Measurements from ENCODE around the gene ZDHHC9.

ZDHHC9 gene

DNA sequence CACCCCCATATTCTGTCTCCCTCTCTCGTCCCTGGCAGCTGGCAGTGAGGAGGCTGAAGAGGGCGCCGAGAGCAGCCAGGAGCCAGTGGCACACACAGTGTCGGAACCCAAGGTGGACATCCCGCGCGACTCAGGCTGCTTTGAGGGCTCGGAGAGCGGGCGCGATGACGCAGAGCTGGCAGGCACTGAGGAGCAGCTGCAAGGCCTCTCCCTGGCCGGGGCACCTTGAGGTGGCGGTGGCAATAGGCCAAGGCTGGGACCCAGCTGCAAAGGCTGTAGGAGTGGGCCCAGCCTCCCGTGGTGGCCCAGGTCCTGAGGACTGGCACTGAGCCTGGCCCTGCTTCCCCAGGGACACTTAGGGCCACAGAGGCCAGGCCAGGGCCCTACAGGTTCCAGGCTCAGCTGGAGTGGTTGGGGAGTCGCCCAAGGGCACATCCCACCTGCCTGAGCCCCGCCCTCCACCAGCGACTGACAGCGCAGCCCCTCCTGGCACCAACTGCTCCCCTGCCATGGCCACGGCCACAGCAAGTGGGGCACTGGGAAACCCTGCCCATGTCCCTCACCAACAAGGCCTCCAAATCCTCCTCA lies 50.0 kb downstream of the ZDHHC9 start:
- no peak overlapping the region for H2AFZ ChIP-seq
- no peaks in the 10 kb centered on the region for H3K9me3 ChIP-seq (ENCODE audit: control insufficient read depth, low read length)
- H3K36me3 ChIP-seq (ENCODE audit: control insufficient read depth, insufficient read depth, low read length), result no peaks in the 10 kb centered on the region
- H3K27ac ChIP-seq, result no peak overlapping the region
- no peaks in the 10 kb centered on the region for H3K79me2 ChIP-seq
- no peaks in the 10 kb centered on the region for H3K27me3 ChIP-seq (ENCODE audit: control insufficient read depth, insufficient read depth, low read length)
- no peak overlapping the region for H3K4me3 ChIP-seq (ENCODE audit: low read depth, low read length)
- H3K4me2 ChIP-seq (ENCODE audit: low read length), result no peak overlapping the region
- H3K4me1 ChIP-seq, result no peaks in the 10 kb centered on the region
- H3K9ac ChIP-seq, result no peak overlapping the region
- TF ChIP-seq, protein P1, sequence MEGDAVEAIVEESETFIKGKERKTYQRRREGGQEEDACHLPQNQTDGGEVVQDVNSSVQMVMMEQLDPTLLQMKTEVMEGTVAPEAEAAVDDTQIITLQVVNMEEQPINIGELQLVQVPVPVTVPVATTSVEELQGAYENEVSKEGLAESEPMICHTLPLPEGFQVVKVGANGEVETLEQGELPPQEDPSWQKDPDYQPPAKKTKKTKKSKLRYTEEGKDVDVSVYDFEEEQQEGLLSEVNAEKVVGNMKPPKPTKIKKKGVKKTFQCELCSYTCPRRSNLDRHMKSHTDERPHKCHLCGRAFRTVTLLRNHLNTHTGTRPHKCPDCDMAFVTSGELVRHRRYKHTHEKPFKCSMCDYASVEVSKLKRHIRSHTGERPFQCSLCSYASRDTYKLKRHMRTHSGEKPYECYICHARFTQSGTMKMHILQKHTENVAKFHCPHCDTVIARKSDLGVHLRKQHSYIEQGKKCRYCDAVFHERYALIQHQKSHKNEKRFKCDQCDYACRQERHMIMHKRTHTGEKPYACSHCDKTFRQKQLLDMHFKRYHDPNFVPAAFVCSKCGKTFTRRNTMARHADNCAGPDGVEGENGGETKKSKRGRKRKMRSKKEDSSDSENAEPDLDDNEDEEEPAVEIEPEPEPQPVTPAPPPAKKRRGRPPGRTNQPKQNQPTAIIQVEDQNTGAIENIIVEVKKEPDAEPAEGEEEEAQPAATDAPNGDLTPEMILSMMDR (IDR thresholded peaks at IDR 0.05), result no peak

DNA sequence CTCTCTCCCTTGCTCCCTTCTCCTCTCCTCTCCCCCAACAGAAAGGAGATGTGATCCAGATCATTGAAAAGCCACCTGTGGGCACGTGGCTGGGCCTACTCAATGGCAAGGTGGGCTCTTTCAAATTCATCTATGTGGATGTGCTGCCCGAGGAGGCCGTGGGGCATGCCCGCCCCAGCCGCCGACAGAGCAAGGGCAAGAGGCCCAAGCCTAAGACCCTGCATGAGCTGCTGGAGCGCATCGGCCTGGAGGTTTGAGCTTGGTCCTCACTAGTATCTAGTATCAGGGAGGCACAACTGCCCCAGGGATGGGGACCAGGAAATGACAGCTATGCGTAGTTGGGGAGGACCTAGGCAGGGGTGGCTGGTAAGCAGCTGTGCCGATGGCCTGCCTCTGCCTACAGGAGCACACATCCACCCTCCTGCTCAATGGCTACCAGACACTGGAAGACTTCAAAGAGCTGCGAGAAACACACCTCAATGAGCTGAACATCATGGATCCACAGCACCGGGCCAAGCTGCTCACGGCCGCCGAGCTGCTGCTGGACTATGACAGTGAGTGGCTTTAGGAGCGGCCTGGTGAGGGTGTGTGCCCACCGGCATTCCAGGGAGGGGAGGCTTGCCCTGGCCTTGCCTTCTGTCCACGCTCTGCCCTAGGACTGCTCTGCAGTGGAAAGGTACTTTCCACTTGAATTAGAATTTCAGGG lies 50.9 kb downstream of the ZDHHC9 start:
- Histone ChIP-seq H3K9ac (no peak overlapping the region), H3K36me3 (ENCODE audit: control insufficient read depth, insufficient read depth, low read length) (no peaks in the 10 kb centered on the region), H3K4me3 (ENCODE audit: low read depth, low read length) (no peak overlapping the region), H3K27ac (no peak overlapping the region), H3K4me1 (no peaks in the 10 kb centered on the region), H3K27me3 (ENCODE audit: control insufficient read depth, insufficient read depth, low read length) (no peaks in the 10 kb centered on the region), H3K9me3 (ENCODE audit: control insufficient read depth, low read length) (no peaks in the 10 kb centered on the region), H3K4me2 (ENCODE audit: low read length) (no peak overlapping the region), H2AFZ (no peak overlapping the region), H3K79me2 (no peaks in the 10 kb centered on the region)
- TF ChIP-seq, protein P1 (IDR thresholded peaks at IDR 0.05), result no peak

- Histone ChIP-seq H3K9ac (no peak overlapping the region), H3K79me2 (no peaks in the 10 kb centered on the region), H3K4me2 (ENCODE audit: low read length) (no peak overlapping the region), H3K4me3 (ENCODE audit: low read depth, low read length) (no peak overlapping the region), H3K9me3 (ENCODE audit: control insufficient read depth, low read length) (no peaks in the 10 kb centered on the region), H3K4me1 (no peaks in the 10 kb centered on the region), H3K27me3 (ENCODE audit: control insufficient read depth, insufficient read depth, low read length) (no peaks in the 10 kb centered on the region), H2AFZ (no peak overlapping the region), H3K36me3 (ENCODE audit: control insufficient read depth, insufficient read depth, low read length) (no peaks in the 10 kb centered on the region), H3K27ac (no peak overlapping the region)
- TF ChIP-seq, protein P1 (IDR thresholded peaks at IDR 0.05), result no peak
Observed at GRCh38 chrX:129791961-129792570, 51.6 kb downstream of the ZDHHC9 start.

DNA sequence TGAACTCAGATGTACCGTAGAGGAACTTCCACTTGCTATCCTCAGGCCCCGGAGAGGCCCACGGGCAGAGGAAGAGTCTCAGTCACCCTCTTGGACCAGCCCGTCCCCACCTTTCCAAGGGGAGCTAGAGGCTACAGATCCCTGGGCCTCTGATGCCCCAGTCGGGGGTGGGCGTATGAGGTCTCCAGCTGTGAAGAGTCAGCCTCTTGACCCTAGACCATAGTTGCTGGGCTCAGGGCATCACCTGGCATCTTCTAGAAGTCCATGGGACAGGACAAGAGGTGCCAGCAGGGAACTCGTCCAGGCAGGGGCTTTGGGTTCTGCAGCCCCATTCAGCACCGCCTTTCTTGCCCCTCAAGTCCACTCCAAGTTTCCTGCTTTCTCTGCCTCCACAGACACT lies 52.4 kb downstream of the ZDHHC9 start:
- no peak overlapping the region for H3K4me3 ChIP-seq (ENCODE audit: low read depth, low read length)
- no peaks in the 10 kb centered on the region for H3K79me2 ChIP-seq
- no peaks in the 10 kb centered on the region for H3K9me3 ChIP-seq (ENCODE audit: control insufficient read depth, low read length)
- H3K27ac ChIP-seq, result no peak overlapping the region
- no peaks in the 10 kb centered on the region for H3K36me3 ChIP-seq (ENCODE audit: control insufficient read depth, insufficient read depth, low read length)
- H3K4me2 ChIP-seq (ENCODE audit: low read length), result no peak overlapping the region
- TF ChIP-seq, protein P1 (IDR thresholded peaks at IDR 0.05), result no peak
- H3K27me3 ChIP-seq (ENCODE audit: control insufficient read depth, insufficient read depth, low read length), result no peaks in the 10 kb centered on the region
- no peak overlapping the region for H2AFZ ChIP-seq
- no peak overlapping the region for H3K9ac ChIP-seq
- no peaks in the 10 kb centered on the region for H3K4me1 ChIP-seq

Data from parathyroid adenoma (tissue), 2 donors.